HG03025 (cell line): ENCODE results near the gene PWWP2A.

ENCODE experiments used
- ATAC-seq: cut with Tn5 transposase; IDR thresholded peaks from one replicate; pipeline ENCODE4 v1.9.1; 2021; ENCODE audit warnings: mild to moderate bottlenecking, moderate library complexity; ENCODE audit not compliant: unreplicated experiment, low FRiP score

Gene PWWP2A

GRCh38 chr5:160133071-160133917 is 14.0 kb upstream of the PWWP2A start:
- ATAC-seq: no peak

- no peak for ATAC-seq
These were observed 10.6 kb upstream of the PWWP2A start for GRCh38 chr5:160129841-160130240.

- ATAC-seq: no peak
These were observed 9.4 kb upstream of the PWWP2A start for GRCh38 chr5:160128632-160129031.

- peak; percentile 0 for ATAC-seq
These were observed 636 bp upstream of the PWWP2A start for GRCh38 chr5:160119905-160120266.

- peak; percentile 28 for ATAC-seq
These were observed 705 bp downstream of the PWWP2A start for GRCh38 chr5:160118349-160119141.

GRCh38 chr5:160116991-160117390 is 2.3 kb downstream of the PWWP2A start:
- no peak for ATAC-seq

- ATAC-seq: no peak
These were observed 11.1 kb downstream of the PWWP2A start for GRCh38 chr5:160108124-160108523.

GRCh38 chr5:160105686-160106360 is 13.4 kb downstream of the PWWP2A start:
- ATAC-seq: peak; percentile 59

- ATAC-seq: no peak
These were observed 21.3 kb downstream of the PWWP2A start for GRCh38 chr5:160097991-160098390.

- ATAC-seq: no peak
These were observed 23.1 kb downstream of the PWWP2A start for GRCh38 chr5:160096178-160096577.

- ATAC-seq: no peak
These were observed 26.1 kb downstream of the PWWP2A start for GRCh38 chr5:160092960-160093707.

- no peak for ATAC-seq
These were observed 26.7 kb downstream of the PWWP2A start for GRCh38 chr5:160092514-160092913.

GRCh38 chr5:160090059-160090458 is 29.2 kb downstream of the PWWP2A start:
- no peak for ATAC-seq

- ATAC-seq: no peak
These were observed 29.7 kb downstream of the PWWP2A start for GRCh38 chr5:160089531-160089930.

- ATAC-seq: no peak
These were observed 30.4 kb downstream of the PWWP2A start for GRCh38 chr5:160088805-160089204.

- ATAC-seq: no peak
These were observed 32.1 kb downstream of the PWWP2A start for GRCh38 chr5:160087199-160087598.

- no peak for ATAC-seq
These were observed 35.1 kb downstream of the PWWP2A start for GRCh38 chr5:160084144-160084543.

GRCh38 chr5:160083501-160083900 is 35.7 kb downstream of the PWWP2A start:
- ATAC-seq: no peak

- ATAC-seq: no peak
These were observed 36.4 kb downstream of the PWWP2A start for GRCh38 chr5:160082614-160083500.
